HCT116 (cell line): ENCODE data around the gene FBXL13. TPM values are rescaled to one million over a fixed set of nuclear protein-coding genes. Genes with fewer than 3 reads are reported as not detected.
"Not testable (repeated sequence)": the region's sequence is repeated elsewhere in the genome, so short reads cannot be mapped to it uniquely, and the experiment has no call there.

Experiments used
- ATAC-seq: fragments of 200-7000 bp; cut with Tn5 transposase; 2 replicates; pipeline ENCODE4 v1.9.1; 2020; ENCODE audit warnings: mild to moderate bottlenecking, moderate library complexity
- BruUV-seq: library from RNA; stranded (reverse); fragments of 400-500 nt; replicated peaks from 2 replicates; lab custom pipeline; 2021; lab: Mats Ljungman, UMichigan
- CTCF ChIA-PET: fragments of 300-600 bp; sonication (Branson Sonifier 250); formaldehyde crosslinking; loops from one replicate; lab custom pipeline; 2021; ENCODE audit warnings: antibody characterized with exemption; lab: Charles Lee
- POLR2A ChIA-PET: fragments of 300-600, 350-600 bp; sonication (Branson Sonifier 250); formaldehyde crosslinking; loops from one replicate; lab custom pipeline; 2021; ENCODE audit warnings: antibody characterized with exemption; lab: Charles Lee
- RAD21 ChIA-PET, 2 experiments: fragments of 300-600 bp; sonication (Branson Sonifier 250); formaldehyde crosslinking; loops; one replicate each; lab custom pipeline; 2023; ENCODE audit warnings: low total read pairs in 2 of 2; ENCODE audit not compliant: uncharacterized antibody in 2 of 2, unreplicated experiment in 2 of 2, low non-redundant PET in 1 of 2; lab: Charles Lee
- DNase-seq: peaks from one replicate; pipeline ENCODE4 v3.0.0-alpha.2; 2010; ENCODE audit warnings: low read depth, low spot score
- H2AFZ ChIP-seq: fragments of 200-600 bp; shearing (Covaris generic), sonication (generic); 2 replicates; pipeline ENCODE4 v1.6.1; 2017; ENCODE audit warnings: low read depth, mixed run types, mixed read lengths, antibody characterized with exemption, low read length; ENCODE audit not compliant: poor library complexity, severe bottlenecking
- H3K27ac ChIP-seq: 2 replicates; pipeline ENCODE4 v1.5.1; 2012; ENCODE audit warnings: low read depth, low read length
- H3K27me3 ChIP-seq: fragments of 200-600 bp; sonication (generic); 2 replicates; pipeline ENCODE4 v1.6.1; 2016; ENCODE audit warnings: mixed run types, low read length, mixed read lengths; ENCODE audit not compliant: insufficient read depth
- H3K36me3 ChIP-seq, 2 experiments: fragments of 200-500 bp in 1 of 2; fragments of 200-600 bp in 1 of 2; sonication (Bioruptor generic) in 1 of 2; sonication (generic) in 1 of 2; 2 replicates each; pipeline versions ENCODE4 v1.5.1 to v1.6.1; 2014 to 2016; ENCODE audit warnings: low read length in 2 of 2, inconsistent platforms in 1 of 2, mixed read lengths in 1 of 2, mixed run types in 1 of 2; ENCODE audit not compliant: insufficient read depth in 2 of 2, control insufficient read depth in 1 of 2
- H3K4me1 ChIP-seq, 2 experiments: fragments of 200-600 bp in 1 of 2; sonication (generic) in 1 of 2; 2 replicates each; pipeline versions ENCODE4 v1.5.1 to v1.6.1; 2012 to 2017; ENCODE audit warnings: low read length in 2 of 2, inconsistent platforms in 1 of 2, mild to moderate bottlenecking in 1 of 2, mixed read lengths in 1 of 2, mixed run types in 1 of 2, moderate library complexity in 1 of 2; ENCODE audit not compliant: insufficient read depth in 2 of 2, control insufficient read depth in 1 of 2
- H3K4me2 ChIP-seq: fragments of 200-600 bp; sonication (generic); 2 replicates; pipeline ENCODE4 v1.6.1; 2017; ENCODE audit warnings: mixed run types, low read length, mixed read lengths
- H3K4me3 ChIP-seq, 2 experiments: fragments of 200-600 bp in 1 of 2; sonication (generic) in 1 of 2; replicated peaks in 1 of 2; 2 replicates each; pipeline ENCODE4 v1.5.1; 2011 to 2016; ENCODE audit warnings: low read length in 2 of 2, control low read depth in 1 of 2, low read depth in 1 of 2, mild to moderate bottlenecking in 1 of 2, mixed read lengths in 1 of 2, mixed run types in 1 of 2
- H3K79me2 ChIP-seq: fragments of 200-600 bp; sonication (generic); 2 replicates; pipeline ENCODE4 v1.6.1; 2017; ENCODE audit warnings: mild to moderate bottlenecking, mixed run types, low read length, moderate library complexity, mixed read lengths; ENCODE audit not compliant: insufficient read depth
- H3K9ac ChIP-seq: fragments of 200-600 bp; sonication (generic); 2 replicates; pipeline ENCODE4 v1.6.1; 2016; ENCODE audit warnings: low read length, mixed read lengths
- H3K9me2 ChIP-seq: fragments of 200-600 bp; sonication (generic), shearing (Covaris generic); 2 replicates; pipeline ENCODE4 v1.6.1; 2017; ENCODE audit warnings: mixed run types, mild to moderate bottlenecking, moderate library complexity; ENCODE audit not compliant: insufficient read depth
- H3K9me3 ChIP-seq, 2 experiments: fragments of 200-500 bp in 1 of 2; fragments of 200-600 bp in 1 of 2; sonication (Bioruptor generic) in 1 of 2; sonication (generic) in 1 of 2; 2 replicates each; pipeline ENCODE4 v1.6.1; 2014 to 2017; ENCODE audit warnings: low read length in 2 of 2, mixed read lengths in 2 of 2, inconsistent platforms in 1 of 2, low read depth in 1 of 2, mild to moderate bottlenecking in 1 of 2, mixed run types in 1 of 2, moderate library complexity in 1 of 2; ENCODE audit not compliant: control insufficient read depth in 1 of 2, insufficient read depth in 1 of 2
- H4K20me1 ChIP-seq: fragments of 200-600 bp; sonication (generic), shearing (Covaris generic); 2 replicates; pipeline ENCODE4 v1.6.1; 2017; ENCODE audit warnings: mixed run types, mild to moderate bottlenecking, moderate library complexity; ENCODE audit not compliant: insufficient read depth
- EGR1 ChIP-seq: IDR thresholded peaks from 2 replicates; pipeline ENCODE4 v1.6.1; 2012; ENCODE audit warnings: low read depth
- ELF1 ChIP-seq: IDR thresholded peaks from 2 replicates; pipeline ENCODE4 v1.6.1; 2012; ENCODE audit warnings: low read depth, borderline replicate concordance
- EZH2 ChIP-seq: fragments of 200-600 bp; sonication (generic); IDR thresholded peaks from 2 replicates; pipeline ENCODE4 v1.6.1; 2017; ENCODE audit warnings: antibody characterized with exemption, mixed run types
- EZH2phosphoT487 ChIP-seq: fragments of 200-600 bp; IDR thresholded peaks from 2 replicates; pipeline ENCODE4 v1.6.1; 2018; ENCODE audit warnings: antibody characterized with exemption, borderline replicate concordance
- FOSL1 ChIP-seq: IDR thresholded peaks from 2 replicates; pipeline ENCODE4 v1.6.1; 2012; ENCODE audit warnings: low read depth
- JUND ChIP-seq: IDR thresholded peaks from 2 replicates; pipeline ENCODE4 v1.6.1; 2012
- POLR2A ChIP-seq: IDR thresholded peaks from 2 replicates; pipeline ENCODE4 v1.7.0; 2011; ENCODE audit warnings: borderline replicate concordance; ENCODE audit not compliant: insufficient read depth, insufficient read length; ENCODE audit errors: extremely low read depth
- POLR2AphosphoS5 ChIP-seq: IDR thresholded peaks from 2 replicates; pipeline ENCODE4 v1.6.1; 2011; ENCODE audit warnings: mild to moderate bottlenecking, low read depth, low read length, moderate library complexity
- SIN3A ChIP-seq: IDR thresholded peaks from 2 replicates; pipeline ENCODE4 v1.6.1; 2012; ENCODE audit warnings: low read depth
- TCF7L2 ChIP-seq: IDR thresholded peaks from 2 replicates; pipeline ENCODE4 v1.7.0; 2011; ENCODE audit warnings: borderline replicate concordance, inconsistent platforms; ENCODE audit not compliant: insufficient read depth, insufficient read length; ENCODE audit errors: extremely low read depth
- YY1 ChIP-seq: IDR thresholded peaks from 2 replicates; pipeline ENCODE4 v1.6.1; 2011; ENCODE audit warnings: low read length, low read depth, moderate library complexity, mild to moderate bottlenecking; ENCODE audit not compliant: insufficient replicate concordance; ENCODE audit errors: extremely low read depth
- intact Hi-C: fragments of 100-400 bp; cut with micrococcal nuclease; formaldehyde crosslinking; loops from 2 replicates; pipeline ENCODE4 v1.10.0; 2022
- total RNA-seq: library from RNA; stranded (reverse); gene quantifications from one replicate; pipeline ENCODE4 v1.2.1, GENCODE V29; 2021; ENCODE audit not compliant: unreplicated experiment
- TF ChIP-seq, protein P1 (sequence below): IDR thresholded peaks from 2 replicates; pipeline ENCODE4 v1.6.1; 2012
- TF ChIP-seq, protein P2 (sequence below): IDR thresholded peaks from 2 replicates; pipeline ENCODE4 v1.6.1; 2011; ENCODE audit warnings: mild to moderate bottlenecking, low read length, moderate library complexity; ENCODE audit not compliant: insufficient replicate concordance; ENCODE audit errors: extremely low read depth
- TF ChIP-seq, protein P3 (sequence below): IDR thresholded peaks from 2 replicates; pipeline ENCODE4 v1.6.1; 2012
- TF ChIP-seq, protein P4 (sequence below), 3 experiments: fragments of 200-600 bp in 1 of 3; sonication (generic) in 1 of 3; IDR thresholded peaks in 2 of 3; conservative IDR thresholded peaks in 1 of 3; 2 replicates each; pipeline ENCODE4 v1.5.1; 2012 to 2017; ENCODE audit warnings: low read depth in 2 of 3, low read length in 2 of 3, antibody characterized with exemption in 1 of 3, borderline replicate concordance in 1 of 3, control low read depth in 1 of 3, mild to moderate bottlenecking in 1 of 3, mixed read lengths in 1 of 3, mixed run types in 1 of 3, moderate library complexity in 1 of 3; ENCODE audit not compliant: insufficient read depth in 1 of 3

The FBXL13 gene
- total RNA-seq, 1 experiment from 2014 or later: 1.0 TPM

DNA sequence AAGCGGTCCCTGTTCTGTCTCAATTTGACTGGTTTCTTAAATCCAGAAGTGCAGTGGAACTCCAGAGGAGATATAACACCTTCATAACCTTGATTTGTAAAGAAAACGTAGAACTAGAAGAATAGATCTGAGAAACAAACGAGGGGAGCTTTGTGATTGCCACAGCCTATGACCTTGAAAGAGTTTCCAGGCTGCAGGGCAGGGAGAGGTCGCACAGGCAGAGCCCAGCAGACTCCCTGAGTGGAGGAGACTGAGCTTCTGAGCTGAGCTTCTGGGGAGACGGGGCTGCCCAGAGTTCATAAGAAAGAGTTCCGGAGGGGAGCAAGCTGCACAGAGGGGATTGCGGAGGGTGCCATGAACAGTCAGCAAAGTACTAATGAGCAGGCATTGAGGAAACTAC lies 268.0 kb downstream of the FBXL13 start:
- Histone ChIP-seq H3K27me3 (no peaks in the 10 kb centered on the region), H3K36me3 (no peaks in the 10 kb centered on the region), H3K9me3 (no peaks in the 10 kb centered on the region), H4K20me1 (no peaks in the 10 kb centered on the region)
- intact Hi-C loops: no loop called here
- RAD21 ChIA-PET: no interaction called here
- TF ChIP-seq, protein P1, sequence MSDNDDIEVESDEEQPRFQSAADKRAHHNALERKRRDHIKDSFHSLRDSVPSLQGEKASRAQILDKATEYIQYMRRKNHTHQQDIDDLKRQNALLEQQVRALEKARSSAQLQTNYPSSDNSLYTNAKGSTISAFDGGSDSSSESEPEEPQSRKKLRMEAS: no peak
- no peak for TF ChIP-seq EZH2phosphoT487
- no peak for TF ChIP-seq JUND
- TF ChIP-seq POLR2AphosphoS5: no peak
- no peak for TF ChIP-seq TCF7L2
- TF ChIP-seq SIN3A: no peak
- no peak for TF ChIP-seq ELF1
- TF ChIP-seq POLR2A: no peak
- TF ChIP-seq EGR1: no peak
- TF ChIP-seq, protein P2, sequence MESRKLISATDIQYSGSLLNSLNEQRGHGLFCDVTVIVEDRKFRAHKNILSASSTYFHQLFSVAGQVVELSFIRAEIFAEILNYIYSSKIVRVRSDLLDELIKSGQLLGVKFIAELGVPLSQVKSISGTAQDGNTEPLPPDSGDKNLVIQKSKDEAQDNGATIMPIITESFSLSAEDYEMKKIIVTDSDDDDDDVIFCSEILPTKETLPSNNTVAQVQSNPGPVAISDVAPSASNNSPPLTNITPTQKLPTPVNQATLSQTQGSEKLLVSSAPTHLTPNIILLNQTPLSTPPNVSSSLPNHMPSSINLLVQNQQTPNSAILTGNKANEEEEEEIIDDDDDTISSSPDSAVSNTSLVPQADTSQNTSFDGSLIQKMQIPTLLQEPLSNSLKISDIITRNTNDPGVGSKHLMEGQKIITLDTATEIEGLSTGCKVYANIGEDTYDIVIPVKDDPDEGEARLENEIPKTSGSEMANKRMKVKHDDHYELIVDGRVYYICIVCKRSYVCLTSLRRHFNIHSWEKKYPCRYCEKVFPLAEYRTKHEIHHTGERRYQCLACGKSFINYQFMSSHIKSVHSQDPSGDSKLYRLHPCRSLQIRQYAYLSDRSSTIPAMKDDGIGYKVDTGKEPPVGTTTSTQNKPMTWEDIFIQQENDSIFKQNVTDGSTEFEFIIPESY: no peak
- TF ChIP-seq FOSL1: no peak
- TF ChIP-seq EZH2: no peak
- TF ChIP-seq, protein P3, sequence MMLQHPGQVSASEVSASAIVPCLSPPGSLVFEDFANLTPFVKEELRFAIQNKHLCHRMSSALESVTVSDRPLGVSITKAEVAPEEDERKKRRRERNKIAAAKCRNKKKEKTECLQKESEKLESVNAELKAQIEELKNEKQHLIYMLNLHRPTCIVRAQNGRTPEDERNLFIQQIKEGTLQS: no peak
- TF ChIP-seq YY1: no peak
- TF ChIP-seq, protein P4, sequence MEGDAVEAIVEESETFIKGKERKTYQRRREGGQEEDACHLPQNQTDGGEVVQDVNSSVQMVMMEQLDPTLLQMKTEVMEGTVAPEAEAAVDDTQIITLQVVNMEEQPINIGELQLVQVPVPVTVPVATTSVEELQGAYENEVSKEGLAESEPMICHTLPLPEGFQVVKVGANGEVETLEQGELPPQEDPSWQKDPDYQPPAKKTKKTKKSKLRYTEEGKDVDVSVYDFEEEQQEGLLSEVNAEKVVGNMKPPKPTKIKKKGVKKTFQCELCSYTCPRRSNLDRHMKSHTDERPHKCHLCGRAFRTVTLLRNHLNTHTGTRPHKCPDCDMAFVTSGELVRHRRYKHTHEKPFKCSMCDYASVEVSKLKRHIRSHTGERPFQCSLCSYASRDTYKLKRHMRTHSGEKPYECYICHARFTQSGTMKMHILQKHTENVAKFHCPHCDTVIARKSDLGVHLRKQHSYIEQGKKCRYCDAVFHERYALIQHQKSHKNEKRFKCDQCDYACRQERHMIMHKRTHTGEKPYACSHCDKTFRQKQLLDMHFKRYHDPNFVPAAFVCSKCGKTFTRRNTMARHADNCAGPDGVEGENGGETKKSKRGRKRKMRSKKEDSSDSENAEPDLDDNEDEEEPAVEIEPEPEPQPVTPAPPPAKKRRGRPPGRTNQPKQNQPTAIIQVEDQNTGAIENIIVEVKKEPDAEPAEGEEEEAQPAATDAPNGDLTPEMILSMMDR (IDR thresholded peaks at IDR 0.05 in 2 of 3, conservative IDR thresholded peaks at IDR 0.05 in 1 of 3; ENCODE audit: borderline replicate concordance in 1 of 3, insufficient read depth in 1 of 3, low read depth in 2 of 3, low read length in 2 of 3): no peak
- TF ChIP-seq, all 23 proteins: peak for 0
- no peak overlapping the region for H3K4me3 ChIP-seq
- DNase-seq: no peak
- H2AFZ ChIP-seq: no peak overlapping the region
- no peaks in the 10 kb centered on the region for H3K4me1 ChIP-seq
- H3K9me2 ChIP-seq: no peaks in the 10 kb centered on the region
- no peaks in the 10 kb centered on the region for H3K79me2 ChIP-seq
- H3K9ac ChIP-seq: no peak overlapping the region
- no TSS peak for BruUV-seq
- no peak overlapping the region for H3K4me2 ChIP-seq
- no peak overlapping the region for H3K27ac ChIP-seq
- no peak for ATAC-seq
- POLR2A ChIA-PET: no interaction called here
- CTCF ChIA-PET: no interaction called here

DNA sequence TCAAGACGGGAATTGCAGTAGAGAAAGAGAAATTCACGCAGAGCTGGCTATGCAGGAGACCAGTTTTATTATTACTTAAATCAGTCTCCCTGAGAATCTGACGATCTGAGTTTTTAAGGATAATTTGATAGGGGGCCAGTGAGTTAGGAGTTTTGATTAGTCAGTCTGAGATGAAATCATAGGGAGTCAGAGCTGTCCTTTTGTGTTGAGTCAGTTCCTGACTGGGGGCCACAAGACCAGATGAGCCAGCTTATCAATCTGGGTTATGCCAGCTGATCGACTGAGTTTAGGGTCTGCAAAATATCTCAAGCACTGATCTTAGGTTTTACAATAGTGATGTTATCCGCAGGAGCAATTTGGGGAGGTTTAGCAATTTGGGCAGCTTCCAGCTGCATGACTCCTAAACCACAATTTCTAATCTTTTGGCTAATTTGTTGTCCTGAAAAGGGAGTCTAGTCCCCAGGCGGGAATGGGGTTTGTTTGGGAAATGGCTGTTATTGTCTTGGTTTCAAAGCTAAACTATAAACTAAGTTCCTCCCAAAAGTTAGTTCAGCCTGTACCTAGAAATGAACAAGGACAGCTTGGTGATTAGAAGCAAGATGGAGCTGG lies 278.5 kb downstream of the FBXL13 start:
- H3K4me3 ChIP-seq, H3K36me3 ChIP-seq, RAD21 ChIA-PET, H3K9ac ChIP-seq, H3K4me2 ChIP-seq, H3K9me2 ChIP-seq, CTCF ChIA-PET, DNase-seq, POLR2A ChIA-PET, BruUV-seq, H3K27ac ChIP-seq, H3K9me3 ChIP-seq, H2AFZ ChIP-seq, H3K79me2 ChIP-seq, ATAC-seq, H4K20me1 ChIP-seq, H3K27me3 ChIP-seq, H3K4me1 ChIP-seq, intact Hi-C loops: not testable (repeated sequence)
